ENCODE results near the gene FRRS1L.

DNA sequence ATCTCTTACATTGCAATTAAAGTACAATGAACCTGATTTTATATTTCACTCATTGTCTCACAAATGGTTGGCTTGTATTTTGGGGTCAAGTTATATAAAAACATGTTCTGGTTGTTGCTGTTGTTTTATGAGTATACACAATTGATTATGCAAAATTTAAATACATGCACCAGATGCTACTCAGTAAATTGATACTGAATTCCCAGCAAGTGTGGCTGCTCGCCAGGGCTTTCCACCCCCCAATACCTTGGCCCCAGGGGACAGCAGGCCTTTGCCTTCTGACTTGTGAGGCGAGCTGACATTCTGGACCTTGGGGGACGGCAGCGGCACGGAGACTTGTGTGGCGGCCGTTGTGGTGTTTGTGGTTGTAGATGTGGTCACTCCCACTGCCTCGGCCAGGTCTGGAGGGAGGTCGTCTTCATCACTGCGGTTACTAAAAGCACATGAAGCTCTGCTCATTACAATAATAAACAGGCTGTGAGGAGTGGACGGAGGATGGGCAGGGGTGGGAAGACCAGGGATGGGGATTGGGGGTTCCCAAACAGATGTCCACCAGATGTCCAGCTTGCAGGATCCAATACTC is 27.0 kb upstream of the FRRS1L start:
- TF ChIP-seq, protein P1, sequence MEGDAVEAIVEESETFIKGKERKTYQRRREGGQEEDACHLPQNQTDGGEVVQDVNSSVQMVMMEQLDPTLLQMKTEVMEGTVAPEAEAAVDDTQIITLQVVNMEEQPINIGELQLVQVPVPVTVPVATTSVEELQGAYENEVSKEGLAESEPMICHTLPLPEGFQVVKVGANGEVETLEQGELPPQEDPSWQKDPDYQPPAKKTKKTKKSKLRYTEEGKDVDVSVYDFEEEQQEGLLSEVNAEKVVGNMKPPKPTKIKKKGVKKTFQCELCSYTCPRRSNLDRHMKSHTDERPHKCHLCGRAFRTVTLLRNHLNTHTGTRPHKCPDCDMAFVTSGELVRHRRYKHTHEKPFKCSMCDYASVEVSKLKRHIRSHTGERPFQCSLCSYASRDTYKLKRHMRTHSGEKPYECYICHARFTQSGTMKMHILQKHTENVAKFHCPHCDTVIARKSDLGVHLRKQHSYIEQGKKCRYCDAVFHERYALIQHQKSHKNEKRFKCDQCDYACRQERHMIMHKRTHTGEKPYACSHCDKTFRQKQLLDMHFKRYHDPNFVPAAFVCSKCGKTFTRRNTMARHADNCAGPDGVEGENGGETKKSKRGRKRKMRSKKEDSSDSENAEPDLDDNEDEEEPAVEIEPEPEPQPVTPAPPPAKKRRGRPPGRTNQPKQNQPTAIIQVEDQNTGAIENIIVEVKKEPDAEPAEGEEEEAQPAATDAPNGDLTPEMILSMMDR (IDR thresholded peaks at IDR 0.05) = no peak
- TF ChIP-seq POLR2A (IDR thresholded peaks at IDR 0.05) = no peak

Data from lower leg skin (tissue), 3 donors.